ENCODE measurements around the gene BBS9.
A peak's percentile ranks its signal among the peaks of the same experiment; 100 is the strongest.
"Not testable (repeated sequence)": the region's sequence is repeated elsewhere in the genome, so short reads cannot be mapped to it uniquely, and the experiment has no call there.

The BBS9 gene

GRCh38 chr7:33497051-33497450, 367.7 kb downstream of the BBS9 start:
- DNase-seq (ENCODE audit: low spot score) = no peak

- no peak for DNase-seq (ENCODE audit: low spot score)
Observed at GRCh38 chr7:33500703-33501701, 371.6 kb downstream of the BBS9 start.

GRCh38 chr7:33503014-33503413, 373.6 kb downstream of the BBS9 start:
- no peak for DNase-seq (ENCODE audit: low spot score)

GRCh38 chr7:33503736-33504135, 374.4 kb downstream of the BBS9 start:
- DNase-seq (ENCODE audit: low spot score) = no peak

GRCh38 chr7:33504266-33504665, 374.9 kb downstream of the BBS9 start:
- no peak for DNase-seq (ENCODE audit: low spot score)

GRCh38 chr7:33509206-33509605, 379.8 kb downstream of the BBS9 start:
- no peak for DNase-seq (ENCODE audit: low spot score)

- DNase-seq (ENCODE audit: low spot score) = peak; percentile 55
Observed at GRCh38 chr7:33511778-33512177, 382.4 kb downstream of the BBS9 start.

- no peak for DNase-seq (ENCODE audit: low spot score)
Observed at GRCh38 chr7:33516568-33516967, 387.2 kb downstream of the BBS9 start.

GRCh38 chr7:33517191-33517590, 387.8 kb downstream of the BBS9 start:
- DNase-seq (ENCODE audit: low spot score) = no peak

- not testable (repeated sequence) for DNase-seq (ENCODE audit: low spot score)
Observed at GRCh38 chr7:33527008-33527407, 397.6 kb downstream of the BBS9 start.

- not testable (repeated sequence) for DNase-seq (ENCODE audit: low spot score)
Observed at GRCh38 chr7:33527613-33528012, 398.2 kb downstream of the BBS9 start.

- no peak for DNase-seq (ENCODE audit: low spot score)
Observed at GRCh38 chr7:33529070-33529469, 399.7 kb downstream of the BBS9 start.

GRCh38 chr7:33530664-33531063, 401.3 kb downstream of the BBS9 start:
- DNase-seq (ENCODE audit: low spot score) = no peak

- no peak for DNase-seq (ENCODE audit: low spot score)
Observed at GRCh38 chr7:33531888-33532287, 402.5 kb downstream of the BBS9 start.

- DNase-seq (ENCODE audit: low spot score) = no peak
Observed at GRCh38 chr7:33534833-33535232, 405.5 kb downstream of the BBS9 start.

GRCh38 chr7:33535989-33536388, 406.6 kb downstream of the BBS9 start:
- DNase-seq (ENCODE audit: low spot score) = no peak

- DNase-seq (ENCODE audit: low spot score) = no peak
Observed at GRCh38 chr7:33536398-33537103, 407.2 kb downstream of the BBS9 start.

GRCh38 chr7:33537104-33537477, 407.7 kb downstream of the BBS9 start:
- DNase-seq (ENCODE audit: low spot score) = no peak

GRCh38 chr7:33539198-33539597, 409.8 kb downstream of the BBS9 start:
- DNase-seq (ENCODE audit: low spot score) = no peak

- DNase-seq (ENCODE audit: low spot score) = no peak
Observed at GRCh38 chr7:33539659-33540400, 410.5 kb downstream of the BBS9 start.

GRCh38 chr7:33547880-33548279, 418.5 kb downstream of the BBS9 start:
- no peak for DNase-seq (ENCODE audit: low spot score)

GRCh38 chr7:33550363-33550762, 421.0 kb downstream of the BBS9 start:
- DNase-seq (ENCODE audit: low spot score) = no peak

All from COLO829 (cell line).